Activated naive CD4-positive, alpha-beta T cell treated with anti-CD3 and anti-CD28 coated beads, Interleukin-2, amount 50 U/mL, for 24 hours (primary cell): Measurements from ENCODE around the gene ERLEC1.
"Not testable (repeated sequence)": the region's sequence is repeated elsewhere in the genome, so short reads cannot be mapped to it uniquely, and the experiment has no call there.

Source experiments
- H3K27ac Mint-ChIP-seq: one replicate; pipeline ENCODE4 v1.8.0; 2021; ENCODE audit warnings: mild to moderate bottlenecking, mixed read lengths
- H3K27me3 Mint-ChIP-seq: one replicate; pipeline ENCODE4 v1.8.0; 2021; ENCODE audit warnings: mixed read lengths
- H3K36me3 Mint-ChIP-seq: one replicate; pipeline ENCODE4 v1.8.0; 2021; ENCODE audit warnings: mixed read lengths
- H3K4me1 Mint-ChIP-seq: one replicate; pipeline ENCODE4 v1.8.0; 2021; ENCODE audit warnings: mixed read lengths
- H3K4me3 Mint-ChIP-seq: one replicate; pipeline ENCODE4 v1.8.0; 2021; ENCODE audit warnings: mild to moderate bottlenecking, mixed read lengths
- H3K9me3 Mint-ChIP-seq: one replicate; pipeline ENCODE4 v1.8.0; 2021; ENCODE audit warnings: mixed read lengths

ERLEC1 gene

DNA sequence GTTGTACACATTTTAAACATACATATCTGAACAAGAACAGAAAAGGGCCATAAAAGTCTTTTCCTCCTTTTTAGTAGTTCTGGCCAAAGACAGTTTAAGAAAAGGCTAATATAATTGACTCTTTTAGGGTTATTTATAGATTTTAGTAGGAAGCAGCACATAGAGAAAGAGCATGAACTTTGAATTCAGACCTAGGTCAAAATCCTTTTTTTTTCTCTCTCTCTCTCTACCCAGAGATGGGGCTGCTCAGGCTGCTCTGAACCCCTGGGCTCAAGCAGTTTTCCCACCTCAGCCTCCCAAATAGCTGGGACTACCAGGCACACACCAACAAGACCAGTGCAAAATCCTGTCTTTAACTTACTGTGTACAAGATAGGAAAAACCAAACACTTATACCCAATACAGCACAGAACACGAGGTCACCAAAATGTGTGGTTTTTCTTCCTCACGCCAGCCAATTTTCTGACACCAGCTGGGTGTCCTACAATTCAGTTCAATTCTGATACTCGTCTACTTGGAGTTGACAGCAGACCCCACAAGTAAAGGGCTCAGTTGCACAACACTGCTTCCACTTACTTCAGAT lies 32.1 kb downstream of the ERLEC1 start:
- Mint-ChIP-seq H3K36me3 (peaks cover 16% of the 10 kb centered on the region), H3K27ac (no peak overlapping the region), H3K27me3 (no peaks in the 10 kb centered on the region), H3K4me3 (no peak overlapping the region), H3K9me3 (no peaks in the 10 kb centered on the region), H3K4me1 (no peaks in the 10 kb centered on the region)

DNA sequence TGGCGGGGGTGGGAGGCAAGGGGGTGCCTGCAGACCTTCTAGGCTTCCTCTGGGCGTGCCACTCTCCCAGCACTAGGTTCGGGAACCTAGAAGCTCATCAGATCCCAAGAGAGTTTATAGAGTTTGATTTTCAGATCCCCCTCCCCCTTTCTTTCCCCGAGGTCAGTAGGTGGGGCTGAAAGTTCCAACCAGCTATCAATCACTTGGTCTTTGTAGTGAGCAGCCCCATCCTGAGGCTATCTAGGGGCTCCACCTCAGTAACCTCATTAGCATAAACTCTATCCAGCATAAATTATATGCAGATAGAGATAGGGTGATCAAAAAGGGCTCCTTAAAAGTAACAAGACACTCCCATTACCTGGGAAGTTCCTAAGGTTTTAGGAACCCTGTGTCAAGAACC lies 32.8 kb downstream of the ERLEC1 start:
- H3K9me3 Mint-ChIP-seq, result no peaks in the 10 kb centered on the region
- H3K27ac Mint-ChIP-seq, result no peak overlapping the region
- no peak overlapping the region for H3K4me3 Mint-ChIP-seq
- H3K4me1 Mint-ChIP-seq, result no peaks in the 10 kb centered on the region
- no peaks in the 10 kb centered on the region for H3K27me3 Mint-ChIP-seq
- H3K36me3 Mint-ChIP-seq, result peaks cover 16% of the 10 kb centered on the region

DNA sequence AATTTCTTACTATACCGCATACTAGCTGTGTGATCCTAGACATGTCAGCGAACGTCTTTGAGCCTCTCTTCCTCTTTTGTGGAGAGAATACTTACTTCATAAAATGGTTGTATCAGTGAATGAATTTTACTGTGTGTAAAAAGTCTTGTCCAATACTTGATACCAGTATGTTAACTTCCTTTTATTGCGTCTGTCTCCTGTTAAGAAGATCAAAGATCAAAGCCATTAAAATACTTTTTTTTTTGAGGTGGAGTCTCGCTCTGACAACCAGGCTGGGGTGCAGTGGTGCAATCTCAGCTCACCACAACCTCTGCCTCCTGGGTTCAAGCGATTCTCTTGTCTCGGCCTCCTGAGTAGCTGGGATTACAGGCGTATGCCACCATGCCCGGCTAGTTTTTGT lies 33.2 kb downstream of the ERLEC1 start:
- Mint-ChIP-seq H3K4me3 (no peak overlapping the region), H3K4me1 (no peaks in the 10 kb centered on the region), H3K27ac (no peak overlapping the region), H3K9me3 (no peaks in the 10 kb centered on the region), H3K27me3 (no peaks in the 10 kb centered on the region), H3K36me3 (peaks cover 16% of the 10 kb centered on the region)

DNA sequence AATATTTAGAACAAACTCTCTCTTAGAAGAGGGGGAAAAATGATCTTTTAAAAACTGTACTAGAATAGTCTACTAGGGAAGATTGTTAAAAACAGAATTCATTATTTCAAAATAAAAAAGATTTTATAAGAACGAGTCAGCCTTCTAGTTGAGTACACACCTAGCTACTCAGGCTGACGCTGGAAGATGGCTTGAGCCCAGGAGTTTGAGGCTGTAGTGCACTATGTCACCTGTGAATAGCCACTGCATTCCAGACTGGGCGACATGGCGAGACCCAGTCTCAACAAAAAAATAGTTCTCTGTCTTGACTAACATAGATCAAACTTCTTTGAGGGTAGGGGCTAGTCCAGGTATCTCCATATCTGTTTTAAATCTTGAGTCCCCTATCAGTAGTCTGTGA lies 33.9 kb downstream of the ERLEC1 start:
- Mint-ChIP-seq H3K36me3 (peaks cover 12% of the 10 kb centered on the region), H3K4me1 (no peaks in the 10 kb centered on the region), H3K27ac (no peak overlapping the region), H3K9me3 (no peaks in the 10 kb centered on the region), H3K4me3 (no peak overlapping the region), H3K27me3 (no peaks in the 10 kb centered on the region)

DNA sequence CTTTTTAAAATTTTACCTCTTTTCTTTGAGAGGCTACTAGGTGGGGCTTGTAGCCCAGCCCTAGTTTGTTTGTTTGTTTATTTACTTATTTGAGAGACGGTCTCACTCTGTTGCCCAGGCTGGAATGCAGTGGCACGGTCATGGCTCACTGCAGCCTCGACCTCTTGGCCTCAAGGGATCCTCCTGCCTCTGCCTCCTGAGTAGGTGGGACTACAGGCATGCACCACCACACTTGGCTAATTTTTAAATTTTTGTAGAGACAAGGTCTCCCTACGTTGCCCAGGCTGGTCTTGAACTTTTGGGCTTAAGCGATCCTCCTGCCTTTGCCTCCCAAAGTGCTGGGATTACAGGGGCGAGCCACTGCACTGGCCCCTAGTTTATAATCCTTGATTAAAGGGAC lies 35.0 kb downstream of the ERLEC1 start:
- Mint-ChIP-seq H3K27ac (no peak overlapping the region), H3K4me3 (no peak overlapping the region), H3K4me1 (no peaks in the 10 kb centered on the region), H3K36me3 (peaks cover 8% of the 10 kb centered on the region), H3K9me3 (no peaks in the 10 kb centered on the region), H3K27me3 (no peaks in the 10 kb centered on the region)

DNA sequence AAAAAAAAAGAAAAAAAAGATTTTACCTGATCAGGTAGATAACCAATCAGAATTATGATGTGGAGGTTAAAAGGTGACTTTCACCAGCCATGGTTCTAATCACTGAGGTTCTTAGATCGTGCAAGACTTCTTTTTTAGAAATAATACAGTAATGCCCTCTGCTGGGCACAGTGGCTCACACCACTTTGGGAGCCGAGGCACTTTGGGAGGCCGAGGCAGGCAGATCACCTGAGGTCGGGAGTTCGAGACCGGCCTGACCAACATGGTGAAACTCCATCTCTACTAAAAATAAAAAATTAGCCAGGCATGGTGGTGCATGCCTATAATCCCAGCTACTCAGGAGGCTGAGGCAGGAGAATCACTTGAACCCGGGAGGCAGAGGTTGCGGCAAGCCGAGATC lies 36.8 kb downstream of the ERLEC1 start:
- H3K27ac Mint-ChIP-seq, H3K4me1 Mint-ChIP-seq, H3K9me3 Mint-ChIP-seq, H3K36me3 Mint-ChIP-seq, H3K4me3 Mint-ChIP-seq, H3K27me3 Mint-ChIP-seq: not testable (repeated sequence)

DNA sequence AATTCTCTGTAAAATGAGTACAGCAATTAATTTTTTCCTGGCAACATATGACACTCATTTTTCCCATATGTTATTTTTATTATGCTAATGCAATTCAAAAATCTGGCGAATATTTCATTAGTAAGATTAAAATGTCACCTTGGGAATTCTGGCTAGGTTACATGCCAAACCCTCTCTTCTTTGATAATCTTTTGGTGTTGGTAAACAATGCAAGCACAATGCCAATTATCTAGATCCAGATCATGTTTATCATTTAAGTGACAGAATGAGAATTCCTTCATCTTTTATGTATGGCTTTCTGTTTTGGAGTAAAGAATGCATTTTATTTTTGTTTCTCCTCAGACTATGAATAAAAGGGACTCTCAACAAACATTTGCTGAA lies 39.2 kb downstream of the ERLEC1 start:
- Mint-ChIP-seq H3K27ac (no peak overlapping the region), H3K27me3 (no peaks in the 10 kb centered on the region), H3K9me3 (no peaks in the 10 kb centered on the region), H3K4me3 (no peak overlapping the region), H3K36me3 (peaks cover 10% of the 10 kb centered on the region), H3K4me1 (no peaks in the 10 kb centered on the region)

DNA sequence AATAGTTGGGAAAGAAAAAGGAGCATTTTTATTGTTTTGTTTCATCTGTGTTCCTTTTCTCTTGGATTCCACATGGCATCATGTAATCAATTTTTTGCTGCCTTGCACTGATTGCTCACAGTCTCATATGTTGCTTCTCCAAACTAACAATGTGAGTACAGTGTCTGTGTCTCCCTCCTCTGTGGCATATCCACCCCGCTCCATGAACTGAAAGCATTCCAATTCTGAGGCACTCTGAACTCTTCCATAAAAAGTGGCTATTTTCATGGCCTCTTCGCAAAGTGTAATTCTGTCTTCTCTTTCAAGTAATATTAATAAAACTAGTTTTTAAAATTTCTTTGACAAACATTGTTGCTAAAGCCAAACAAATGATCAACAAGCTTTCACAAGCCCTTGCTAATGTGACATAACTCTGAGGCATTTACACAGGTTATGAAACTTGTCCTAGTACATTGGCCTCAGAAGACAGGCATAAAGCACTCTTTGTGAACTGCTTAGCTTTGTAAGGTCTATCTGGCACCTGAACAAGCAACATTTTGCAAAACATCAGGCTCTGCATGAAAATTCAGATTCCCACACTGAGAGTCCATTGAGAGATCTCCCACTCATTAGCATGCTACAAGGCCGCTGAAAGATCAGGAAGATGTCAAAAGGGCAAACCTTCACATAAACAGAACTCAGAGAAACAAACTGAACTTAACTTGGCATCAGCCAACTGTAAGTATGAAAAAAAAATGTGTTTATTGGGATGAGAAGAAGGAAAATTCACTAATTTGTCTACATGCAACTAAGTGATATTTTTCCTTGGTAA lies 39.9 kb downstream of the ERLEC1 start:
- no peak overlapping the region for H3K27ac Mint-ChIP-seq
- peaks cover 11% of the 10 kb centered on the region for H3K36me3 Mint-ChIP-seq
- H3K27me3 Mint-ChIP-seq, result no peaks in the 10 kb centered on the region
- no peak overlapping the region for H3K4me3 Mint-ChIP-seq
- no peaks in the 10 kb centered on the region for H3K4me1 Mint-ChIP-seq
- H3K9me3 Mint-ChIP-seq, result no peaks in the 10 kb centered on the region

DNA sequence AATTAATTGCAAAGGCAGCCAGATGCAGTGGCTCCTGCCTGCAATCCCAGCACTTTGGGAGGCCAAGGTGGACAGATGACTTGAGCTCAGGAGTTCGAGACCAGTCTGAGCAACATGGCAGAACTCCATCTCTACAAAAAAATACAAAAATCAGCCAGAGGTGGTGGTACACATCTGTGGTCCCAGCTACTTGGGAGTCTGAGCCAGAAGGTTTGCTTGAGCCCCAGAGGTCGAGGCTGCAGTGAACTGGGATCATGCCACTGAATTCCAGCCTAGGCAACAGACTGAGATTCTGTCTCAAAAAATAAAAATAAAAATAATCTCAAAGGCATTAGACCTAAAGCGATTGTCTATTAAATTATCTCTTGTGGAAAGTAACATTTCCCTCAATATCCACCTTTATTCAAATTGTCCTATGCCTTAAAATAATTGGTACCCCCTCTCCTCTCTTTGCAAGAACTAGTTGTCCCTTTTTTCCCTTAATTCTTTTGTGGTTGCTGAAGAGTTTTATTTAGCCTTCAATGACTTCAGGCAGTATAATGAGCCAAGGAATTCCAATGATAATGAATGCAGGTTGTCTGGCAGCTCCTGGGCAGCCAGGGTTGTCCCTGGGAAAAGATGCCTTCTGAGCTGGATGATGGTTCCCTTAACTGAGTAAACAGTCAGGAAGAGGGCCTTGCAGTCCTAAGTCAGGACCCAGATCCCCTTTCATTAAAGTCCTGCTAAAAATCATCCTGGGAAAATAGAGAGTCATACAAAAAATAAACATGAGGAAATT lies 40.7 kb downstream of the ERLEC1 start:
- Mint-ChIP-seq H3K27ac (no peak overlapping the region), H3K27me3 (no peaks in the 10 kb centered on the region), H3K9me3 (no peaks in the 10 kb centered on the region), H3K4me3 (no peak overlapping the region), H3K36me3 (peaks cover 11% of the 10 kb centered on the region), H3K4me1 (no peaks in the 10 kb centered on the region)

DNA sequence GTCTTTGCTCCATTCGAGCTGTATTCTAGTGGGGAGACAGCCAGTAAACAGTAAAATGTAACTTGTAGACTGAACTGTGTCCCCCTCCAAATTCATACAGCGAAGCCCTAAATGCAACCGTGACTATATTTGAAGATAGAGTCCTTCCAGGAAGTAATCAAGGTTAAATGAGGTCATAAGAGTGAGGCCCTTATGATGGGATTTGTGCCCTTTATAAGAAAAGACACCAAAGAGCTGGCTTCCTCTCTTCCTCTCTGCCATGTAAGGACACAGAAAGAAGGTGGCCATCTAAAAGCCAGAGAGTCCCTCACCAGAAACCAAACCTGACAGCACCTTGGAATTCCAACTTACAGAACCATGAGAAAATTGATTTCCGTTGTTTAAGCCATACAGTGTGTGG lies 41.5 kb downstream of the ERLEC1 start:
- Mint-ChIP-seq H3K27ac (no peak overlapping the region), H3K36me3 (peaks cover 11% of the 10 kb centered on the region), H3K4me3 (no peak overlapping the region), H3K4me1 (no peaks in the 10 kb centered on the region), H3K9me3 (no peaks in the 10 kb centered on the region), H3K27me3 (no peaks in the 10 kb centered on the region)

DNA sequence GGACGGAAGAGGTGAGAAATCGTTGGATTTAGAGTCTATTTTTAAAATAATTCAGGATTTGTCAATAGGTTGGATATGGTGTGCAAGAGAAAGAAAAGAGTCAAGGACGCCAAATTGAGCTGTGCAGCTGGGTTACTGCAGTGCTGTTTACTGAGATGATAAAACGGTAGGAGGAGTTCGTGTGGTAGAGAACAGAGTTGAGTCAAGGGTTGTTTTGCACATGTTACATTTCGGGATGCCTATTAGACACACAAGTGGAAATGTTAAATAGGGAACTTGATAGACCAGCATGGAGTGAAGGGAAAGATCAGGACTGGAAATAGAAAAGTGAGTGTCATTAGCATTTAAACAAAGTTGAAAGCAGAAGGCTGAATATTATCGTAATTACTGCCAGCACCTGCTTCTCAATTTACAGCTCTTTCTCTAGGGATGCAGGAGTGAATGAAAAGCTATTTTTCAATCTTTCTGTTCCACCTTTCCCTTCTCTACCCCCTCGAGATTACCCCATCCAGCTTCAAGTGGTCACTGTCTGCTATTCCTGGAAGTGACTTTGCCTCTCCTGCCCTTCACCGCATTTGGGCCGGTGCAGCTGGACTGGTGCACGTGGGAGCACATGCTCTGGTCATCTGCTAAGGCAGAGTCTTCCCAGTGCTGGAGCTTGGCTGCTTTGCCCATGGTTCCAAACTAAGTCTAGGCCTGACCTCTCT lies 42.6 kb downstream of the ERLEC1 start:
- no peaks in the 10 kb centered on the region for H3K9me3 Mint-ChIP-seq
- H3K4me1 Mint-ChIP-seq, result no peaks in the 10 kb centered on the region
- peaks cover 17% of the 10 kb centered on the region for H3K36me3 Mint-ChIP-seq
- H3K27ac Mint-ChIP-seq, result no peak overlapping the region
- H3K27me3 Mint-ChIP-seq, result no peaks in the 10 kb centered on the region
- no peak overlapping the region for H3K4me3 Mint-ChIP-seq

DNA sequence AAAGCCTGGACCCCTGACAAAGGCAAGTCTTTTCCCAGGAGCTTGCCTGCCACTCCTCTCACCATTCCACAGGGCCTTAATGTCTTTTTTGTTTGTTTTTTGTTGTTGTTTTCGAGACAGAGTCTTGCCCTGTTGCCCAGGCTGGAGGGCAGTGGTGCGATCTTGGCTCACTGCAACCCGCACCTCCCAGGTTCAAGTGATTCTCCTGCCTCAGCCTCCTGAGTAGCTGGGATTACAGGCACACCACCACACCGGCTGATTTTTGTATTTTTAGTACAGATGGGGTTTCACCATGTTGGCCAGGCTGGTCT lies 43.1 kb downstream of the ERLEC1 start:
- H3K27ac Mint-ChIP-seq, H3K9me3 Mint-ChIP-seq, H3K4me1 Mint-ChIP-seq, H3K27me3 Mint-ChIP-seq, H3K4me3 Mint-ChIP-seq: not testable (repeated sequence)
- peaks cover 19% of the 10 kb centered on the region for H3K36me3 Mint-ChIP-seq

DNA sequence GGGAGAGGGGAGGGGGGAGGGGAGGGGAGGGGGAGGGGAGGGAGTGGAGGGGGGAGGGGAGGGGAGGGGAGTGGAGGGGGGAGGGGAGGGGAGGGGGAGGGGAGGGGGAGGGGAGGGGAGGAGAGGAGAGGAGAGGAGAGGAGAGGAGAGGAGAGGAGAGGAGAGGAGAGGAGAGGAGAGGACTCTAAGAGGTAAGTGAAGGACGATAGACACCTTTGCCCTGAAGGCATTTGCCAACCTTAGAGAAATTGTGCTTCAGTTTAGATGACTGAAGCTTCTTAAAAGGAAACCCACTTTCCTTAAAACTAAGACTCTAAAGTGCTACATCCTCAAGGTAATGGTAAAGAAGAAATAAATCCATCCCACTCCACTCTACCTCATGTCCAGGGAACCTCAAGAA lies 53.7 kb downstream of the ERLEC1 start:
- no peaks in the 10 kb centered on the region for H3K9me3 Mint-ChIP-seq
- H3K36me3 Mint-ChIP-seq, result no peaks in the 10 kb centered on the region
- H3K27ac Mint-ChIP-seq, result no peak overlapping the region
- H3K4me3 Mint-ChIP-seq, result no peak overlapping the region
- no peaks in the 10 kb centered on the region for H3K27me3 Mint-ChIP-seq
- peaks cover 7% of the 10 kb centered on the region for H3K4me1 Mint-ChIP-seq

DNA sequence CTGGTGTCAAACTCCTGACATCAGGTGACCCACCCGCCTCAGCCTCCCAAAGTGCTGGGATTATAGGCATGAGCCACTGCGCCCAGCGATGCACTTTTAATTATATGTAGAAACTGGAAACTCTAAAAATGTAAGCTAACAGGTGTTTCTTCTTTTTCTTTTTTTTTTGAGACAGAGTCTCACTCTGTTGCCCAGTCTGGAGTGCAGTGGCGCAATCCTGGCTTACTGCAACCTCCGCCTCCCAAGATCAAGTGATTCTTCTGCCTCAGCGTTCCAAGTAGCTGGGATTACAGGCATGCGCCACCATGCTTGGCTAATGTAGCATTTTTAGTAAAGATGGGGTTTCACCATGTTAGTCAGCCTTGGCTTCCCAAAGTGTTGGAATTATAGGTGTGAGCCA lies 54.8 kb downstream of the ERLEC1 start:
- H3K27me3 Mint-ChIP-seq, H3K4me3 Mint-ChIP-seq, H3K27ac Mint-ChIP-seq, H3K36me3 Mint-ChIP-seq, H3K9me3 Mint-ChIP-seq, H3K4me1 Mint-ChIP-seq: not testable (repeated sequence)

DNA sequence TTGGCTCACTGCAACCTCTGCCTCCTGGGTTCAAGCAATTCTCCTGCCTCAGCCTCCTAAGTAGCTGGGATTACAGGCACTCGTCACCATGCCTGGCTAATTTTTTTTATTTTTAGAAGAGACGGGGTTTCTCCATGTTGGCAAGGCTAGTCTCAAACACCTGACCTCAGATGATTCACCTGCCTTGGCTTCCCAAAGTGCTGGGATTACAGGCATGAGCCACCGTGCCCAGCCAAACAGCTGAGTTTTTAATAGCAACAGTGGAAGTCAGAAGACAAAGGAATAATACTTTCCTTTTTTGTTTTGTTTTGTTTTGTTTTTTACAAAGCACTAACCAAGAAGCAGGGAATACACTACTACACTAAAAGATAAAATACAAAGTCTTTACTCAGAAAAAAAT lies 56.0 kb downstream of the ERLEC1 start:
- no peak overlapping the region for H3K4me3 Mint-ChIP-seq
- peaks cover 7% of the 10 kb centered on the region for H3K4me1 Mint-ChIP-seq
- no peaks in the 10 kb centered on the region for H3K27me3 Mint-ChIP-seq
- no peak overlapping the region for H3K27ac Mint-ChIP-seq
- no peaks in the 10 kb centered on the region for H3K9me3 Mint-ChIP-seq
- H3K36me3 Mint-ChIP-seq, result no peaks in the 10 kb centered on the region

DNA sequence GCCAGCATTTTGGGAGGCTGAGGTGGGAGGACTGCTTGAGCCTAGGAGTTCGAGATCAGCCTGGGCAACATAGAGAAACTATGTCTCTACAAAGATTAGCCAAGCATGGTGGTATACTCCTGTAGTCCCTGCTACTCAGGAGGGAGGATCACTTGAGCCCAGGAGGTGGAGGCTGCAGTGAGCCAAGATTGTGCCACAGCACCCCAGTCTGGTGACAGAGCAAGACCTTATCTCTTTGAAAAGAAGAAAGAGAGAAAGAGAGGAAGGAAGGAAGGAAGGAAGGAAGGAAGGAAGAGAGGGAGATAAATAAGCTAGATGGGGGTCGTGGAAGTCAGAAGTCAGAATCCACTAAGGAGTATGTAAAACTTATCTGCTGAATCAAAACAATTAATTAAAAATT lies 56.8 kb downstream of the ERLEC1 start:
- Mint-ChIP-seq H3K9me3 (no peaks in the 10 kb centered on the region), H3K27ac (no peak overlapping the region), H3K4me1 (peaks cover 7% of the 10 kb centered on the region), H3K4me3 (no peak overlapping the region), H3K27me3 (no peaks in the 10 kb centered on the region), H3K36me3 (no peaks in the 10 kb centered on the region)
